Memory B cell (primary cell): ENCODE measurements around the gene ZNF485.
"Not testable (repeated sequence)": the region's sequence is repeated elsewhere in the genome, so short reads cannot be mapped to it uniquely, and the experiment has no call there.

ENCODE experiments used
- ATAC-seq: fragments of 150-1000 bp; cut with Tn5 transposase; 2 replicates; pipeline ENCODE4 v1.10.0; 2021; ENCODE audit warnings: low read depth, mild to moderate bottlenecking, moderate library complexity
- DNase-seq, 2 donors: peaks; one replicate each; pipeline ENCODE4 v3.0.0; 2022; ENCODE audit warnings: low spot score in 2 of 2
- H3K27ac Mint-ChIP-seq: one replicate; pipeline ENCODE4 v1.8.0; 2022; ENCODE audit warnings: mild to moderate bottlenecking, moderate library complexity, mixed read lengths
- H3K27me3 Mint-ChIP-seq: one replicate; pipeline ENCODE4 v1.8.0; 2022; ENCODE audit warnings: mixed read lengths
- H3K36me3 Mint-ChIP-seq: one replicate; pipeline ENCODE4 v1.8.0; 2022; ENCODE audit warnings: mild to moderate bottlenecking, mixed read lengths
- H3K4me1 Mint-ChIP-seq: one replicate; pipeline ENCODE4 v1.8.0; 2022; ENCODE audit warnings: mixed read lengths
- H3K4me3 Mint-ChIP-seq: one replicate; pipeline ENCODE4 v1.8.0; 2022; ENCODE audit warnings: mild to moderate bottlenecking, moderate library complexity, mixed read lengths
- H3K9me3 Mint-ChIP-seq: one replicate; pipeline ENCODE4 v1.8.0; 2022; ENCODE audit warnings: mixed read lengths

ZNF485 gene

GRCh38 chr10:43627942-43628341 is 21.7 kb downstream of the ZNF485 start:
- no peak for DNase-seq
- H3K27me3 Mint-ChIP-seq: no peaks in the 10 kb centered on the region

GRCh38 chr10:43628956-43629355 is 22.7 kb downstream of the ZNF485 start:
- H3K36me3 Mint-ChIP-seq: no peaks in the 10 kb centered on the region
- no peaks in the 10 kb centered on the region for H3K4me1 Mint-ChIP-seq
- no peaks in the 10 kb centered on the region for H3K27me3 Mint-ChIP-seq
- H3K9me3 Mint-ChIP-seq: peaks cover 5% of the 10 kb centered on the region
- ATAC-seq (no peak), DNase-seq (no peak)
- H3K4me3 Mint-ChIP-seq: no peak overlapping the region
- H3K27ac Mint-ChIP-seq: no peak overlapping the region

More at GRCh38 chr10:43627942-43628341, 21.7 kb downstream of the ZNF485 start:
- no peaks in the 10 kb centered on the region for H3K36me3 Mint-ChIP-seq
- no peak for ATAC-seq
- no peak overlapping the region for H3K27ac Mint-ChIP-seq
- peaks cover 5% of the 10 kb centered on the region for H3K4me1 Mint-ChIP-seq
- no peak overlapping the region for H3K4me3 Mint-ChIP-seq
- peaks cover 7% of the 10 kb centered on the region for H3K9me3 Mint-ChIP-seq

- not testable (repeated sequence) for H3K36me3 Mint-ChIP-seq, ATAC-seq, H3K4me3 Mint-ChIP-seq, H3K4me1 Mint-ChIP-seq, H3K27me3 Mint-ChIP-seq, H3K27ac Mint-ChIP-seq, DNase-seq
- peaks cover 11% of the 10 kb centered on the region for H3K9me3 Mint-ChIP-seq
These were observed 29.6 kb downstream of the ZNF485 start for GRCh38 chr10:43635816-43636215.

- H3K27ac Mint-ChIP-seq: no peak overlapping the region
- no peak overlapping the region for H3K4me3 Mint-ChIP-seq
- no peak for ATAC-seq
- peaks cover 10% of the 10 kb centered on the region for H3K9me3 Mint-ChIP-seq
- H3K27me3 Mint-ChIP-seq: no peaks in the 10 kb centered on the region
- peaks cover 20% of the 10 kb centered on the region for H3K36me3 Mint-ChIP-seq
- no peak for DNase-seq
- no peaks in the 10 kb centered on the region for H3K4me1 Mint-ChIP-seq
These were observed 34.4 kb downstream of the ZNF485 start for GRCh38 chr10:43640603-43641002.

GRCh38 chr10:43644252-43644651 is 38.0 kb downstream of the ZNF485 start:
- ATAC-seq: no peak
- no peak overlapping the region for H3K4me3 Mint-ChIP-seq
- H3K36me3 Mint-ChIP-seq: peaks cover 34% of the 10 kb centered on the region
- no peak for DNase-seq
- H3K4me1 Mint-ChIP-seq: peaks cover 10% of the 10 kb centered on the region
- peaks cover 12% of the 10 kb centered on the region for H3K9me3 Mint-ChIP-seq
- H3K27ac Mint-ChIP-seq: no peak overlapping the region
- no peaks in the 10 kb centered on the region for H3K27me3 Mint-ChIP-seq

- Mint-ChIP-seq H3K9me3 (peaks cover 12% of the 10 kb centered on the region), H3K4me3 (no peak overlapping the region)
- no peak for DNase-seq
These were observed 39.6 kb downstream of the ZNF485 start for GRCh38 chr10:43645866-43646265.

GRCh38 chr10:43647576-43647975 is 41.3 kb downstream of the ZNF485 start:
- Mint-ChIP-seq H3K27ac (peak overlapping the region; percentile 91), H3K36me3 (peaks cover 34% of the 10 kb centered on the region), H3K27me3 (no peaks in the 10 kb centered on the region), H3K4me1 (peaks cover 12% of the 10 kb centered on the region), H3K4me3 (peak overlapping the region; percentile 97), H3K9me3 (peaks cover 12% of the 10 kb centered on the region)
- no peak for DNase-seq
- no peak for ATAC-seq

More at GRCh38 chr10:43645866-43646265, 39.6 kb downstream of the ZNF485 start:
- no peak for ATAC-seq
- H3K4me1 Mint-ChIP-seq: peaks cover 12% of the 10 kb centered on the region
- H3K27ac Mint-ChIP-seq: no peak overlapping the region
- H3K27me3 Mint-ChIP-seq: no peaks in the 10 kb centered on the region
- H3K36me3 Mint-ChIP-seq: peaks cover 34% of the 10 kb centered on the region

- ATAC-seq (no peak), DNase-seq (no peak)
- peaks cover 12% of the 10 kb centered on the region for H3K4me1 Mint-ChIP-seq
These were observed 41.8 kb downstream of the ZNF485 start for GRCh38 chr10:43648095-43648397.

GRCh38 chr10:43648398-43649184 is 42.4 kb downstream of the ZNF485 start, which contains the start of gene ZNF32:
Gene ZNF32, minus strand, starts transcription at chr10:43648881. Its CDS starts 2,748 bp downstream, at chr10:43646133.
- ATAC-seq (peak; percentile 97), DNase-seq (peak; percentile 74 to 84)
- Mint-ChIP-seq H3K27ac (peak within 1 kb of the TSS; percentile 91), H3K9me3 (peaks cover 12% of the 10 kb centered on the region), H3K4me1 (peaks cover 12% of the 10 kb centered on the region), H3K27me3 (peaks cover under 1% of the 10 kb centered on the region), H3K4me3 (peak within 1 kb of the TSS; percentile 97), H3K36me3 (peaks cover 25% of the 10 kb centered on the region)

More at GRCh38 chr10:43648095-43648397, 41.8 kb downstream of the ZNF485 start:
- H3K27ac Mint-ChIP-seq: peak overlapping the region; percentile 91
- H3K4me3 Mint-ChIP-seq: peak overlapping the region; percentile 97
- H3K27me3 Mint-ChIP-seq: no peaks in the 10 kb centered on the region
- peaks cover 30% of the 10 kb centered on the region for H3K36me3 Mint-ChIP-seq
- peaks cover 12% of the 10 kb centered on the region for H3K9me3 Mint-ChIP-seq

- H3K4me1 Mint-ChIP-seq: peaks cover 12% of the 10 kb centered on the region
- H3K9me3 Mint-ChIP-seq: peaks cover 12% of the 10 kb centered on the region
- H3K36me3 Mint-ChIP-seq: peaks cover 24% of the 10 kb centered on the region
- H3K27ac Mint-ChIP-seq: peak overlapping the region; percentile 91
- peaks cover 1% of the 10 kb centered on the region for H3K27me3 Mint-ChIP-seq
- peak overlapping the region; percentile 97 for H3K4me3 Mint-ChIP-seq
- ATAC-seq: no peak
- no peak for DNase-seq
These were observed 42.9 kb downstream of the ZNF485 start for GRCh38 chr10:43649185-43649523.

- peaks cover 7% of the 10 kb centered on the region for H3K4me1 Mint-ChIP-seq
- peaks cover 7% of the 10 kb centered on the region for H3K27me3 Mint-ChIP-seq
- no peak for ATAC-seq
- no peak overlapping the region for H3K27ac Mint-ChIP-seq
- no peak overlapping the region for H3K4me3 Mint-ChIP-seq
- no peaks in the 10 kb centered on the region for H3K36me3 Mint-ChIP-seq
- no peaks in the 10 kb centered on the region for H3K9me3 Mint-ChIP-seq
- no peak for DNase-seq
These were observed 47.5 kb downstream of the ZNF485 start for GRCh38 chr10:43653746-43654145.

- no peaks in the 10 kb centered on the region for H3K4me1 Mint-ChIP-seq
- DNase-seq (no peak), ATAC-seq (no peak)
- no peak overlapping the region for H3K27ac Mint-ChIP-seq
- H3K27me3 Mint-ChIP-seq: peaks cover 10% of the 10 kb centered on the region
- no peak overlapping the region for H3K4me3 Mint-ChIP-seq
- no peaks in the 10 kb centered on the region for H3K9me3 Mint-ChIP-seq
- no peaks in the 10 kb centered on the region for H3K36me3 Mint-ChIP-seq
These were observed 49.1 kb downstream of the ZNF485 start for GRCh38 chr10:43655311-43655710.

GRCh38 chr10:43658227-43658626 is 52.0 kb downstream of the ZNF485 start:
- Mint-ChIP-seq H3K4me1 (no peaks in the 10 kb centered on the region), H3K9me3 (peaks cover 1% of the 10 kb centered on the region), H3K27ac (no peak overlapping the region), H3K27me3 (peaks cover 12% of the 10 kb centered on the region), H3K36me3 (peaks cover 2% of the 10 kb centered on the region), H3K4me3 (no peak overlapping the region)
- ATAC-seq: no peak
- no peak for DNase-seq

- Mint-ChIP-seq H3K27ac (no peak overlapping the region), H3K4me3 (no peak overlapping the region), H3K36me3 (peaks cover 2% of the 10 kb centered on the region), H3K27me3 (peaks cover 11% of the 10 kb centered on the region), H3K9me3 (peaks cover 1% of the 10 kb centered on the region), H3K4me1 (no peaks in the 10 kb centered on the region)
- ATAC-seq: no peak
- no peak for DNase-seq
These were observed 58.8 kb downstream of the ZNF485 start for GRCh38 chr10:43665054-43665453.

GRCh38 chr10:43666552-43666951 is 60.3 kb downstream of the ZNF485 start:
- Mint-ChIP-seq H3K9me3 (peaks cover 1% of the 10 kb centered on the region), H3K36me3 (peaks cover 2% of the 10 kb centered on the region), H3K4me3 (no peak overlapping the region), H3K4me1 (peaks cover 1% of the 10 kb centered on the region), H3K27ac (no peak overlapping the region), H3K27me3 (peaks cover 13% of the 10 kb centered on the region)
- no peak for ATAC-seq
- DNase-seq: no peak
